Fibroblast of skin of scalp (primary cell): ENCODE measurements around the gene DNAJC6.
"Not testable (repeated sequence)": the region's sequence is repeated elsewhere in the genome, so short reads cannot be mapped to it uniquely, and the experiment has no call there.

Experiments used
- DNase-seq: peaks from one replicate; pipeline ENCODE4 v3.0.0-alpha.2; 2013

Gene DNAJC6

GRCh38 chr1:65431111-65431705, 121.9 kb downstream of the DNAJC6 start:
- peak; percentile 61 for DNase-seq

- no peak for DNase-seq
These were observed 123.6 kb downstream of the DNAJC6 start for GRCh38 chr1:65432918-65433317.

DNA sequence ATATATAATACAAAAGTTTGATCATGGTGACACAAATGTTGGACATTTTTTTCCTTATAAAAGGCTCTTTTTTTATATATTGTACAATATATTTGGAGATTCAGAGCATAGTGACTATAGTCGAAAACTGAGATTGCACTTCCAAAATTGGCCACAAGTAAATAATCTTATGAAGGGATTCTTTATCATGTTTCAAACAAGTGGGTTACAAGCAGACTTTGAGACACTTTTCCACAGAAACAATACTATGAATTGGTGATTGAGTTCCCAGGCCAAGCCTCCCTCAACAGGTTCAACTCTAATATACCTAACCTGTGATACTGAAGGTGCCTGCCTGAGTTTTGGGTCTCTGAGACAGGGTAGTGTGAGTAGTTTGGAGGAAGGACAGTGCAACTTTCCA, 124.9 kb downstream of the DNAJC6 start:
- no peak for DNase-seq

- DNase-seq, result no peak
These were observed 125.4 kb downstream of the DNAJC6 start for GRCh38 chr1:65434760-65435159.

- peak; percentile 82 for DNase-seq
These were observed 126.6 kb downstream of the DNAJC6 start for GRCh38 chr1:65435987-65436386.

DNA sequence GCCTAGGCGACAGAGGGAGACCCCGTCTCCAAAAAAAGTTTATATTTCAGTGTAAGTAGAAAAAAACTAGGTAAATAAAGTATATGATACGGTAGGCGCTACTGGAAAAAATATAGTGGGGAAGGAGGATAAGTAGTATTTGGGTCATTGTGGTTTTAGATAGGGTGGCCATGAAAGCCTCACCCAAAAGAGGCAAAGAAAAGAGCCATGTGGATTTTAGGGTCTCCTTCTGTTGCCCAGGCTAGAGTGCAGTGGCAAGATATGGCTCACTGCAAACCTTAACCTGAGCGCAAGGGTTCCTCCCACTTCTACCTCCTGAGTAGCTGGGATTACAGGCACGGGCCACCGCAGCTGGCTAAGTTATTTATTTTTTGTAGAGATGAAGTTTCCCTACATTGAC, 128.3 kb downstream of the DNAJC6 start:
- no peak for DNase-seq

DNA sequence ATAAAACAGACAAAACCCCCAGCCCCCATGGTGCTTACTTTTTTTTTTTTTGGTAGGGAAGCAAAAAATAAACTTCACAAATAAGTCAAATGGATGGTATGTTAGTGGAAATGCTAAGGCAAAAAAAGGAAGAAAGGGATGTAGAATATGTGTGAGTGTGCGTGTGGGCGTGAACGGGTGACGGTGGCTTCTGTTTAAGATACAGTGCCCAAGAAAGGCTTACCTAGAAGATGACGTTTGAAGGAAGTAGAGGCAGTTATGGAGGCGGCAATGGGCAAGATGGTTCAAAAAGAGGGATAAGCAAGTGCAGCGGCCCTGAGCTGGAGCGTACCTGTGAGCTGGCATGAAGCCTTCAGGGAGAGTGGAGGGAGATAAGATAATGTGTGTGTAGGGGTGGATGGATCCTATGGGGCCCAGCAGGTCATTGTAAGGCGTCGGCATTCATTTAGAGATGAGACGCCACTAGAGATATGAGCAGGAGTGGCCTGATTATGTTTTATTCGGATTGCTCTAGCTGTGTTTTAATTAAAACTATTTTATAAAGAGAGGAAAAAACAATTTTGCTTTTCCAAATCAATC, 131.1 kb downstream of the DNAJC6 start:
- DNase-seq, result no peak

DNA sequence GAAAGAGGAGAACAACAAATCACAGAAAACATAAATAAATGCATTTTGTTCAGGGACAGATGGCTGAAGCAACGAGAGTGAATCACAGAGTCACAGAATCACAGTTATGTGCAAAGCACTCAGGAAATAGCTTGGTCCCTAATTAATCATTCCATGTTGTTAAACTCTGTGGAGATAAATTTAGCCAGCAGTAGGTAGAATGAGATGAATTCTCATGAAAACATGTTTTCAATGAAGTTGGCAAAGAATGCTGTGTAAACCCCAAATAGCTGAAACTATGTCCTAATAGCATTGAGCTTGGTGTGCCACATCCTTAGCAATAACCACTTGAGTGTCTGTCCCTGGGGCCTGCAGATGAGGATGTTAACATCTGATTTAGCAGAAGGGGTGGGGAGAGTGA, 131.6 kb downstream of the DNAJC6 start:
- DNase-seq, result peak; percentile 55

DNA sequence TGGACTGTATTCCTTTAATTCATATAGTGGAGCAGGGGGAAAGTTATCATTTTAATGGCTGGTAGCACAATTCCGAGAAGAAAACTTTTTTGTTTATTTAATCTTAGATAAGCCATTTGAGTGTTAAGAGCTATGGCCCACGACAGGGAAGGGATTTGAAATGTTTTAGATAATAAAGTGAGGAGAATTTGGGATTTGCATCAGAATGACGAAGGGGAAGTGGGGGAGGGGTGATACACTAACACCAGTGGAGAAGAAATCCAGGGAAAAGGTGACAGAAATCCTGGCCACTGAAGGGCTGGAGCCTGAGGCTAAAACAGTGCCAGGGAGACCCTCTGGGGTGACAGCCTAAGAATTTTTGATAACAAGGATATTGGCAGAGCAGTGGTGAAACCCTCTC, 132.1 kb downstream of the DNAJC6 start:
- no peak for DNase-seq

DNA sequence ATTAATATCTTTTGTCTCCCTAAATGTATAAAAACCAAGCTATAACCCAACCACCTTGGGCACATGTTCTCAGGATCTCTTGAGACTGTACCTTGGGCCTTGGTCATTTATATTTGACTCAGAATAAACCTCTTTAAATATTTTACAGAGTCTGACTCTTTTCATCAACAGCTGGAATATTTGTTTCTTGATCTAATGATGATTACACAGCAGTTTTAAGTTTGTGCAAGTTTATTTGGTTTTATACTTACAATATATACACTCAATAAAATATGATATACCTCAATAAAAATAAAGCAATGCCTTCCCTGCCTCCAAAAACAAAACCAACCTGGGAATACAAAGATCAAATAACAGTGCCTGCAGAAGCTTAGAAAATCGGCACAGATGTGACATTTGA, 133.1 kb downstream of the DNAJC6 start:
- DNase-seq, result no peak

GRCh38 chr1:65443647-65444046, 134.3 kb downstream of the DNAJC6 start:
- DNase-seq, result no peak

DNA sequence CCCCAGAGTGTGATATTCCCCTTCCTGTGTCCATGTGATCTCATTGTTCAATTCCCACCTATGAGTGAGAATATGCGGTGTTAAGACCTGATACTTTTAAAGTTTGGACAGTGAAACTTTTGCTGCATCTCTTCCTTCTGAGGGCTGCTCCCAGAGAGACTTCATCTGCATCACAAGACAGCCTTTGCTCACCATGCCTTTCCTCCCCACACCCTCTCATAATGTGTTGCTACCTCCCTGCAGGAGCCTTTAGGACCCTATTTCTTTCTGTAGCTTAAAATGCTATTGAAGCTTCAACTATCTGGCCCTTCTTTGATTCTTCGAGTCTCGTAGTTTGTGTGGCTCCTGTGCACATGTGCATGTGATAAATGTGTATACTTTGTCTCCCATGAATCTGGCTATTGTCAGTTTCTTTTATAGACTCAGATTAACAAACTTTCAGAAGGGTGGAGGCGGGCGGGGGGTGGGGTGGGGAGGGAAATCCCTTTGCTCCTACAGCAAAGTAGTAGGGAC, 134.8 kb downstream of the DNAJC6 start:
- DNase-seq, result no peak

GRCh38 chr1:65445837-65446236, 136.5 kb downstream of the DNAJC6 start:
- no peak for DNase-seq

DNA sequence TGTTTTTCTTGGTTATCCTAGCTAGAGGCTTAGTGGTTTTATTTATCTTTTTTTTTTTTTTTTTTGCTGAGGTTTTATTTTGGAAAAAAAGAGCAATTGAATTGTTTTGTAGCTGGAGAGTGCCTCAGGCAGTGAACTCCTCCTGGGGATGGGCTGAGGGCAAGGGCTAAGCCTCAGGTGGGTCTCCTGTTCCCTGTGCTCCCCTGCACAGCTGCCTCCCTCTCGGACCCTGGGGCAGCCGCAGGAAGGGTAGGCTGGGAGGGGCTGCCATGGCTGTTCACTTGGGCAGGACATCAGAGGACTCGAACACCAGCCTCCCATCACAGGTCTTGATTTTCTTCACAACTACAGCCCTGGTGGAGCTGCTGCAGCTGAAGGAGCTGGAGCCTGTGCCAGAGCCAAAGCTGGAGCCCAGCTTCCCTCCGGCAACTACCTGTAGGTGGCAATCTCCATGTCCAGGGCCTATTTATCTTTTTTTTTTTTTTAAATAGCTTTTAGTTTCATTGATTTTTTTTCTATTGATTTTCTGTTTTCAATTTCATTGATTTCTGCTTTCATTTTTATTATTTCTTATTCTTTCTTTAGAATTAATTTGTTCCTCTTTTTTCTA, 140.0 kb downstream of the DNAJC6 start:
- DNase-seq, result no peak

- DNase-seq, result not testable (repeated sequence)
These were observed 146.3 kb downstream of the DNAJC6 start for GRCh38 chr1:65455678-65456077.

- no peak for DNase-seq
These were observed 147.1 kb downstream of the DNAJC6 start for GRCh38 chr1:65456481-65456880.

GRCh38 chr1:65457868-65458267, 148.5 kb downstream of the DNAJC6 start:
- DNase-seq, result no peak

DNA sequence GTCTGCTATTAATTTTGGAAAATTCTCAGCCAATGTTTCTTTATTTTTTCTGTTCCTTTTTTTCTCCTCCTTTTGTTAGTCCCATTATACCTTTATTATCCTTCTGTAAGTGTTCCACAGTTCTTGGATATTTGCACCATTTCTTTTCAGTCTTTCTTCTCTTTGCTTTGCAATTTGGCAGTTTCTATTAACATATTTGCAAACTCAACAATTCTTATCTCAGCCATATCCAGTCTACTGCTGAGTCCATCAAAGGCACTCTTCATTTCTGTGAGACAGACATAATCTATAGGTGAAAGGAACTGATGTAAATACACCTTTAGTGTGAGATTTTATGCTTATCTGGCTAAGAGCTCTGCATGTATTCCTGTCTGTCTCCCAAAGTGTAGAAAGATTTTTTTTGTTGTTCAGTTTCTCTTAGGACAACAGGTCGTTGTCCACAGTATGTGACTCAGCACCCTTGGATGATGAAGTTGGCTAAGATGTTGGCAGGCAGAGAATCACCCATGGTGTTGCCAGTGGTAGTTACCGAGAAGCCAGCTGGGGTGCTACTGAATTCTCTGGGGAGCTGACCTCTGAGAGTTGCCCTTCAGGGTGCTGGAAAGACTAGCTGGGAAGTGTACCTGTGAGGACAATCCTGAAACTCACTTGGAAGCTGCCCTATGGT, 149.5 kb downstream of the DNAJC6 start:
- DNase-seq, result no peak

DNA sequence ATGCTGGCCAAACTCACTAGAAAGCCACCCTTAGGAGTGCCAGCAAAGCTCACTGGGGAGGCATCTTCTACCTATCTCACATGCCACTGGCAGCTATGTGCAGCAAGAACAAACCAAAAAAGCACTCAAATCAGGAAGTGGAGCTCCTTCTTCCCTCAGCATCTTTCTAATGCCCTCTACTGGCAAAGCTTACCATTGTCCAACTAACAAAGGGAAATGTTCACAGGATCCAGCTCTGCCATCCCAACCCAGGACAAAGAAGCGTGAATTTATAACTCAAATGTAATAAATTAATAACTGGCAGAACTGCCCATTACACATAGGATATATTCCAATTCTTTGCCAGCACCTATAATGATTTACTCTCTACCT, 150.0 kb downstream of the DNAJC6 start:
- DNase-seq, result peak; percentile 47
